Activated CD4-positive, alpha-beta T cell treated with anti-CD3 and anti-CD28 coated beads, Interleukin-2, amount 50 U/mL, for 16 hours (primary cell): Measurements from ENCODE around the gene NFATC3.
"Not testable (repeated sequence)": the region's sequence is repeated elsewhere in the genome, so short reads cannot be mapped to it uniquely, and the experiment has no call there.

Experiments
- DNase-seq: peaks from one replicate; pipeline ENCODE4 v3.0.0-alpha.2; 2020

Gene NFATC3

DNA sequence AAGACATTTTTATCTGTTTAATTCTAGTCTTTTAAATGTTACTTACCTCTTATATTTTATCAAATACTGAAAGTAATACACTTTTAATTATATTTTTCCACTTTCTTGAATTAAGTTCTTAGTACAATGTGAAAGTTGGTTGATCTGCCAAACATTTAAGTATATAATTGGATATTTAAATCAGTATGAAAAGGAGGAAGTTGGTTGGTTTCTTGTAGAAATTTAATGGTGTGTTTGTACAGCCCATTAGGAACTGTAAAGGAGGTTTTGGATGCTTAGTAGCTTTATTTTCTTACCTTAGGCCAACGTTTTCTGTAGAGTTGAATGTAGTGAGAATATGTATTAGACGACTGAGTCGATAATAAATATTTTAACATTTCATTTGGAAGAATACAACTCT lies 5.4 kb downstream of the NFATC3 start:
- no peak for DNase-seq

DNA sequence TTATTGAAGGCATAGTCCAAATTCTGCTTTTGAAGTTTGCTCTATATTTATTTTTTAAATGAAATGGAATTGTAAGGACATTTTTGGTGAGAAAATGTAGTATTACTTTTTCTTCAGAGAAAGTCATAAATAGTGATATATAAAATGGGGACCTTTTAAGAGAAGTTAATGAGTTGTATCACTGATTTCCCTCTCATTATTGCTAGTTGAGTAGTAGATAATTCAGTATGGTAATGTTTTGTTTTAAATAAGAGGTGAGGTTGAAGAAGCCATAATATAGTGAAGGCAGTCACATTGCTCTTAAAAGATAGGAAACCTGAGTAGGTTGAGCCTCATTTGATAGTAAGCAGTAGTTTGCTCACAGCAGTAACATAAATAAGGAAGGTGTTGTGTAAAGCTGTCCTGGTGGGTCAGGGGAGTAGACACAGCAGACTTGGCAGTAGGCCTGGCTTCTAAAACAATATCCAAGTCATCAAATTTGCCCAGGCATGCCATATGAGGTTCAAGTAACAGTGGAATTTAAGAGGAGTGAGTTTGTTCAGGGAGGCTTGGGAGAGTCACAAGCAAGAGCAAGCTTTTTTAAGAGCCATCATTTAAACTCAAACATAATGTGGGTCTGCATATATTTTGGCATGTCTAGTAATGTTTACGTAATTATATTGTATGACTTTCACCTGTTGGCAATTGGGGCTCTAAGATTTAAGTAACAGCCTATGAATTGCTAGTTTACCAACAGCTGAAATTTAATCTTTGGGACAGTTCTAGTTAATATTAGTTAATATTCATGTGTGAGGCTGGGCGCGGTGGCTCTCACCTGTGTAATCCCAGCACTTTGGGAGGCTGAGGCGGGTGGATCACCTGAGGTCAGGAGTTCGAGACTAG lies 6.5 kb downstream of the NFATC3 start:
- DNase-seq: no peak

DNA sequence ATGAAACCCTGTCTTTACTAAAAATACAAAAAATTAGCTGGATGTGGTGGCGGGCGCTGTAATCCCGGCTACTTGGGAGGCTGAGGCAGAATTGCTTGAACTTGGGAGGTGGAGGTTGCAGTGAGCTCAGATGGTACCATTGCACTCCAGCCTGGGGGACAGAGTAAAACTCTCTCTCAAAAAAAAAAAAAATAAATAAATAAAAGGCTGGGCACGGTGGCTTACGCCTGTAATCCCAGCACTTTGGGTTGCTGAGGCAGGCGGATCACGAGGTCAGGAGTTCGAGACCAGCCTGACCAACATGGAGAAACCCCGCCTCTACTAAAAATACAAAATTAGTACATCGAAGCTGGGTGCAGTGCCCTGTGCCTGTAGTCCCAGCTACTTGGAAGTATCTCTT lies 7.1 kb downstream of the NFATC3 start:
- not testable (repeated sequence) for DNase-seq

DNA sequence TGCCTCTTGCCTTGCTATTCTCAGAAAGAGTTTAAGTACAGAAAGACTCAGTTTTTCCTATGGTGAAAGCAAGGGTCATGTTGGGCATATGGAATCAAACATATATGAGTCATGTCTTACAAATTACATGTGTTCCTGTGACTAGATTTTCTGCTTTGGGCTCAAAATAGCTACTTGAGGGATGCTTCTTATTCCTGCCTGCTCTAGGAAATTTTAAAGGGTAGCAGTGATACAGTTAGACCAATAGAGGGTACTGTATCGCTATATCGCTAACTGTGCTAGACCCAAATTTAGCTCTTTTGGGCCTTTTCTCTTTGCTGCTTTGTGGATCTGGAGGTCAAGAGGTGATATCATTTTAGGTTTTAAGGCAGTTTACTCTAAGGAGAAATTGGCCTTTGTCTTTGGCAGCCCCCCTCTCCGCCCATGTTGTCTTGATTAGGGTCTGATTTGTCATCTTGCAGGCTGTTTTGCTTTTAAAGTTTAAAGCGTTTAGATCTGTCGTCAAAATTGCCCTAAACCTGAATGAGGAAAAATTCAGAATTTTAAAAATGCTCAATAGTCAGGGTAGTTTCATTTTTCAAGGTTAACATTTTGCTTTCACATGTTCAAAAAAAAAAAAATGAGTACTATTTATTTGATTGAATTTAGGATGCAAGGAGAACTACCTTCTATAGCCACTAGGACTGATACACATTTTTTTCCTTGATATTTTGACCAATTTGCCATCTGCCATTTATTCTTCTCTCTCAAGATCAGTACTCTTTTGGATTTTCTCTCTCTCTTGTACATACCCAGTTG lies 8.8 kb downstream of the NFATC3 start:
- DNase-seq: peak; percentile 51

DNA sequence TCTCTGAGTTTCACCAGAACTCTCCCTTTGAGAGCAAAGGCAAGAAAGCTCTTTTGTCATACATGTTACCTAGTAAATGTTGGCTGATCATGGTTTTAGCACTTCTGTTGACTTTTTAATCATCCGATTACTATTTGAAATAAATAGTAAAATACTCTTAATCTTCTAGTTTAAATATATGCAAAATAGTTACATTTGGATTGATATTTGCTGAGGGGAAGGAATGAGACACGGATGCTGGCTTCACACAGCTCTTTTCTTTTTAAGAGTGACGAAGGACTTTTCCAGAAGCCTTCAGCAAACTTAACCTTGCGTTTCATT lies 9.4 kb downstream of the NFATC3 start:
- no peak for DNase-seq

DNA sequence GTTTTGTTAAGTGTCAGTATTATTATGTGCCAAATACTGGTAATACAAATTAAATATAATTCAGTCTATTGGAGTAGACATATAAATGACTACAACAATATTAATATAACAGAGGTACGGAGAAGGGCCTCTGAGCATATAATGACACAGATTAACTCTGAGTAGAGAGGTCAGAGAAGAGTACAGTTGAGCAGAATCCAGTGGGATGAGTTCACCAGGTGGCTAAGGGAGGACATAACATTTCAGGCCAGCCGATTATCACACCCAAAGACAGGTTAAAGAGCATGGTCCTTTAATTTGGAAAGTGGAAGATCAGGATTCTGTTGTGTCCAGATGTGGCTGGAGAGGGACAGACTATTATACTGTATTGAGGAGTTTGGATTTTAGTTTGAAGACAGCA lies 11.3 kb downstream of the NFATC3 start:
- no peak for DNase-seq

DNA sequence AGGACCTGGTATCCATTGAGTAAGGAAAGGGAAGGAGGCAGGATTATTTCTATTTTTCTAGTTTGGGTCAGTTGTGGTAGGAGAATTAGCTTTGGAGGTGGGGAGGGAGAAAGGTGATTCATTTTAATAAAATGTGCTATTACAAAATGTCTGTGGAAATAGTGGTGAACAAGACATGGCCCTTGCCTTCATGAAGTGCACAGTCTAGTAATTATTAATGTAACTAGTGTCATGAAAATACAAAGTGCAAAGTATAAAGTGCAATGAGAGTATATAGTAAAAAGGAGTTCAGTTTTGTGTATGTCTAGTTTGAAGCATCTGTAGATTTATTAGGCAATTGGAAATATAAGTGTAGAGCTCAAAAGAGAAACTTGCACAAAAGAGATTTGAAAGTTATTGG lies 11.9 kb downstream of the NFATC3 start:
- DNase-seq: no peak

DNA sequence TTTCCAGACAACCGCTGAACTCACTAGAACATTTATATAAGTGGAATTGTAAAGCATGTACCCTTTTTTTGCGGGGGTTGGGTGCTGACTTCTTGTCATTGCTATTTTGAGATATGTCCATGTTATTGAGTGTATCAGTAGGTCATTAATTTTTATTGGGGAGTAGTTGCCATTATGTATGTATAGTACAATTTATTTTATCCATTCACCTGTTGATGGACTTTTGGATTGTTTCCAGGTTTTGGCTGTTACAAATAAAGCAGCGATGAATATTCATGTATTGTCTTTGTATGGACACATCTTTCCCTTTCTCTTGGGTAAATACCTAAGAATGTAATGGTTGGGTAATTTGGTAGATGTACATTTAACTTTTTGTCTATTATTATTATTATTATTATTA lies 12.7 kb downstream of the NFATC3 start:
- no peak for DNase-seq

DNA sequence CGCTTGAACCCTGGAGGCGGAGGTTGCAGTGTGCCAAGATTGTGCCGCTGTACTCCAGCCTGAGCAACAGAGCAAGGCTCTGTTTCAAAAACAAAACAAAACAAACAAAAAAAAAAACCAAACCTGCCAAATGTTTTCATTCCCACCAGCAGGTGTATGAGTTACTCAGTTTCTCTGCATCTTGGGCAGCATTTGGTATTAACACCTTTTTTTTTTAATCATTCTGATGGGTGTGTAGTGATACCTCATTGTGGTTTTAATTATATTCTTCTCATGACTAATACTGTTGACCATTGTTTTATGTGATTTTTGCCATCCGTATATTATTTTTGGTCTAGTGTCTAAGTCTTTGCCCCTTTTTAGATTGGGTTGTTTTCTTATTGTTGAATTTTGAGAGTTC lies 15.3 kb downstream of the NFATC3 start:
- no peak for DNase-seq

DNA sequence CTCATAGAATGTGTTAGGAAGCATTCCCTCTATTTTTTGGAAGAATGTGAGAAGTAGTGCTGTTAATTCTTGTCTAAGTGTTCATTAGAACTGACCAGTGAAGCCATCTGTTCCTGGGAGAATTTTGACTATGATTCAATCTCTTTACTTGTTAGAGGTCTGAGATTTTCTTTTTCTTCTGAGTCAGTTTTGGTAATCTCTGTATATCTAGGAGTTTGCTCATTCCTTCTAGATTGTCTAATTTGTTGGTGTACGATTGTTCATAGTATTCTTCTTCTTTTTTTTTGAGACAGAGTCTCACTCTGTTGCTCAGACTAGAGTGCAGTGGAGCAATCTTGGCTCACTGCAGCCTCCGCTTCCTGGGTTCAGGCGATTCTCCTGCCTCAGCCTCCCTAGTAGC lies 20.4 kb downstream of the NFATC3 start:
- no peak for DNase-seq

DNA sequence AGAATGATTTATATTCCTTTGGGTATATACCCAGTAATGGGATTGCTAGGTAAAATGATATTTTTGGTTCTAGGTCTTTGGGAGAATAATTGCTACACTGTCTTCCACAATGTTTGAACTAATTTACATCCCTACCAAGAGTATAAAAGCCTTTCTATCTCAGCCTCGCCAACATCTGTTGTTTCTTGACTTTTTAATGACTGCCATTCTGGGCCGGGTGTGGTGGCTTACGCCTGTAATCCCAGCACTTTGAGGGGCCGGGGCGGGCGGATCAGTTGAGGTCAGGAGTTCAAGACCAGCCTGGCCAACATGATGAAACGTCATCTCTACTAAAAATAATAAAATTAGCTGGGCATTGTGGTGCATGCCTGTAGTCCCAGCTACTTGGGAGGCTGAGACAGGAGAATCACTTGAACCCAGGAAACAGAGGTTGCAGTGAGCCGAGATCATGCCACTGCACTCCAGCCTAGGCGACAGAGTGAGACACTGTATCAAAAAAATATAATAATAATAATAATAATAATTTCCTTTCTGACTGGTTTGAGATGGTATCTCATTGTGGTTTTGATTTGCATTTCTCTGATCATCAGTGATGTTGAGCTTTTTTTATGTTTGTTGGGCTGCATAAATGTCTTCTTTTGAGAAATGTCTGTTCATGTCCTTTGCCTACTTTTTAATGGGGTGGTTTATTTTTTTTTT lies 22.2 kb downstream of the NFATC3 start:
- not testable (repeated sequence) for DNase-seq

DNA sequence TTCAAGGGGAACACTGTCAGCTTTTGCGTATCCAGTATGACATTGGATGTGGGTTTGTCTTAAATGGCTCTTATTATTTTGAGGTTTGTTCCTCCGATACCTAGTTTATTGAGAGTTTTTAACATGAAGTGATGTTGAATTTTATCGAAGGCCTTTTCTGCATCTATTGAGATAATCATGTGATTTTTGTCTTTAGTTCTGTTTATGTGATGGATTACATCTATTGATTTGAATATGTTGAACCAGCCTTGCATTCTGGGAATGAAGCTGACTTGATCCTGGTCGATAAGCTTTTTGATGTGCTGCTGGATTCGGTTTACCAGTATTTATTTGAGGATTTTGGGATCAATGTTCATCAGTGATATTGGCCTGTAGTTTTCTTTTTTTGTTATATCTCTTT lies 24.0 kb downstream of the NFATC3 start:
- DNase-seq: not testable (repeated sequence)

DNA sequence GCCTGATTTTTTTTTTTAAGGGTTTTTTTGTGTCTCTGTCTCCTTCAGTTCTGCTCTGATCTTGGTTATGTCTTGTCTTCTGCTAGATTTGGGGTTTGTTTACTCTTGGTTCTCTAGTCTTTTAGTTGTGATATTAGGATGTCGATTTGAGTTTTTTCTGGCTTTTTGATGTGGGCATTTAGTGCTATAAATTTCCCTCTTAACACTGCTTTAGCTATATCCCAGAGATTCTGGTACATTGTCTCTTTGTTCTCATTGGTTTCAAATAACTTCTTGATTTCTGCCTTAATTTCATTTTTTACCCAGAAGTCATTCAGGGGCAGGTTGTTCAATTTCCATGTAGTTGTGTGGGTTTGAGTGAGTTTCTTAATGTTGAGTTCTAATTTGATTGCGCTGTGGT lies 25.4 kb downstream of the NFATC3 start:
- not testable (repeated sequence) for DNase-seq

DNA sequence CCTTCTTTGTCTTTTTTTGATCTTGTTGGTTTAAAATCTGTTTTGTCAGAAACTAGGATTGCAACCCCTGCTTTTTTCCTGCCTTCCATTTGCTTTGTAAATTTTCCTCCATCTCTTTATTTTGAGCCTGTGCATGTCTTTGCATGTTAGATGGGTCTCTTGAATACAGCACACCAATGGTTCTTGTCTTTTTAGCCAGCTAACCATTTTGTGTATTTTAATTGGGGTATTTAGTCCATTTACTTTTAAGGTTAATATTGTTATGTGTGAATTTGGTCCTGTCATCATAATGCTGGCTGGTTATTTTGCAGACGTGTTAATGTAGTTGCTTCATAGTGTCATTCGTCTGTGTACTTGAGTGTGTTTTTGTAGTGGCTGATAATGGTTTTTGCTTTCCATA lies 26.2 kb downstream of the NFATC3 start:
- no peak for DNase-seq

DNA sequence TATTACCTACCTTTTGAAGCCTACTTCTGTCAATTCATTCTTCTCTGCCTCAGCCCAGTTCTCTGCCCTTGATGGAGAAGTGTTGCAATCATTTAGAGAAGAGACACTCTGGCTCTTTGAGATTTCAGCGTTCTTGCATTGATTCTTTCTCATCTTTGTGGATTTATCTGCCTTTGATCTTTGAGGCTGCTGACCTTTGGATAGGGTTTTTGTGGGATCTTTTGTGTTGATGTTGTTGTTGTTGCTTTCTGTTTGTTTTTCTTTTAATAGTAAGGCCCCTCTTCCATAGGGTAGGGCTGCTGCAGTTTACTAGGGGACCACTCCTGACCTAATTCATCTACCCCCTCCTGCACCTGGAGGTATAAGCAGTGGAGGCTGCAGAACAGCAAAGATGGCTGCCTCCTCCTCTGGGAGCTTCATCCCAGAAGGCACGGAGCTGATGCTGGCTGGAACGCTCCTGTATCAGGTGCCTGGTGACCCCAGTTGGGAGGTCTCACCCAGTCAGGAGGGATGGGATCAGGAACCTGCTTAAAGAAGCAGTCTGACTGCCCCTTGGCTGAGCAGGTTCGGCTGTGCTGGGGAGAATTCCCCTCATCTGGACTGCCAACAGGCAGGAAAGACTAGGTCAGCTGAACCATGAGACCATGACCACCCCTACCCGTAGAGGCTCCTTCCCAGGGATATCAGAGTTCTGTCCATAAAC lies 28.0 kb downstream of the NFATC3 start:
- no peak for DNase-seq

DNA sequence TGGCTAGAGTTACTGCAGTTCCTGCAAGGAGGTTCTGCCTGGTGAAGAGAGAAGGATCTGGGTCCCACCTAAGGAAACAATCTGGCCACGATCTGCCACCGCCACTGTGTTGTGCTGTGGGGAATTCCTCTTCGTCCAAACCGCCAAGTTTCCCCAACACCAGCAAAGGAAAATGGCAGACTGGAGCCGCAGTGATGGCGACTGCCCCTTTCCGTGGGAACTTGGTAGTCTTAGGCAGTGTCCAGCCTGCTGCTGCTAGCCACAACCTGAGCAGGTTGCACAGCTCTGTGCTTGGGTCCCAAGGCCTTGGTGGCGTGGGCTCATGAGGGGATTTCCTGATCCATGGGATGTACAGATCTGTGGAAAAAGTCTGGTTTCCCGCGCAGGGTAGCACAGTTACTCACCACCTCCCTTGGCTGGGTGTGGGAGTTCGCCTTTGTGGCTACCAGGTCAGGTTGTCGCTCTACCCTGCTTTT lies 28.6 kb downstream of the NFATC3 start:
- DNase-seq: no peak

DNA sequence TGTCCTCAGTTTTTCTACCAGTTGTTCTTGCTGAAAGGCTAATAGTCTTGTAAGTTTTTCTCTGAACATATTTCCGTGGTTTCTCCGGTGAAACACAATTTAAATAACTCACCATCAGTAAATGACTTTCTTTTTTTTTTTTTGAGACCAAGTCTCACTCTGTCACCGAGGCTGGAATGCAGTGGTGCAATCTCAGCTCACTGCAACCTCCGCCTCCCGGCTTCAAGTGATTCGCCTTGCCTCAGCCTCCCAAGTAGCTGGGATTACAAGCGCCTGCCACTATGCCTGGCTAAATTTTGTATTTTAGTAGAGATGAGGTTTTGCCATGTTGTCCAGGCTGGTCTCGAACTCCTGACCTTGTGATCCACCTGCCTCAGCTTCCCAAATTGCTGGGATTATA lies 29.8 kb downstream of the NFATC3 start:
- DNase-seq: not testable (repeated sequence)

DNA sequence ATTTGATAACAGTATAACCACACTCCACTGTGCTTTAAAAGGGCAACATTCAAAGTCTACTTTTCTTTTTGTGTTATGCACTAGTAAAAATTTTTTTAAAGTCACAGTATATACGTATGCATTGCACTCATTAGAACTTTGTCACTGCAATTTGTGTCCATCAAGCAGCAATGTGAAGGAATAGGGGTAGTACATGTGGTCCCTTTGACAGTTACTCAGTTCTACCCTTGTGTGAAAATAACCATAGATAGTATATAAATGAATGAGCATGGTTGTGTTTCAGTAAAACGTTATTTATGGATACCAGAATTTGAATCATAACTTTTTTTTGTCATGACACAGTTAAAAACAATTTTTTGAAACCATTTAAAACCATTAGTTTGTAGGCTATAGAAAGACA lies 30.7 kb downstream of the NFATC3 start:
- no peak for DNase-seq

DNA sequence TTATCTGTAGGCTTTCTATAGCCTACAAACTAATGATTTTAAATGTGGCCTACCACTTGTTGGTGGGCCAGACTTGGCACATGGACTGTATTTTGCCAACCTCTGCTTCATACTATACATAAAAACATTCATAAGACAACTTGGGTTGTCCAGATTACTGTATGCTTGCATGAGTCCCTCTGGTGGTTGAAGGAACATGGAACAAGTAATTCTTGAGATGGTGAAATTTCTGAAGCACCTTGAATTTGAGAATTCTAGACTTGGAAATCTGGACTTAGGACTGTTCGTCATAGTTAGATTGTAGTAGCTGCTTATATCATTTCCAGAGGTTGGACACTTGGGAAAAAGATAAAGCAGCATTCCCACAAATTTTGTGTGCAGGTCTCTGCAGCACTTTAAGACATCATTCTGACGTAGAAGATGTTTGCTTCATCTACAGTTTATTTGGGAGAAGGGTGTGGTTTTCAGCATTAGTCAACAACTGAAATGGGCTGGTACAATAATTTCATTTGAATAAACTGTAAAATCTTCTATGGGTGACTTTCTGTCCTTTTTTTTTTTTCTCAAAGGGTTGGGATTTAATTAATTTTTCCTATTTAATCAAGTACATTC lies 31.2 kb downstream of the NFATC3 start:
- peak; percentile 32 for DNase-seq

DNA sequence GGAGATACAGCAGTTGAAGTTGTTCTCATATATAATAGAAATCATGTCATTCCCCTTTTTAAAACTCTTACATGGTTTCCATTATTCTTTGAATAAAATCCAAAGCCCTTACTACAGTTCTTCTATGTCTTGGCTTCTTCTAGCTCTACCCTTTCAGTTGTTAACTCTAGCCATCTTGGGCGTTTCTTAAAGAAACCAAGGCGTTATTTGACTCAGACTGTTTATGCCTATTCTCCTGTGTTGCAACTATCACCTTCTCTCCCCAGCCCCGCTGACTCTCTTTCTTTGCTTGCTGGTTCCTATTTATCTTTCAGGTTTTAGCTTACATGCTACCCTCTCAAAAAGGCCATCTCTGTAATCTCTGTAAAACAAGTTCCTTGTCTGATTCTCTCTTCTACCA lies 32.7 kb downstream of the NFATC3 start:
- peak; percentile 32 for DNase-seq

DNA sequence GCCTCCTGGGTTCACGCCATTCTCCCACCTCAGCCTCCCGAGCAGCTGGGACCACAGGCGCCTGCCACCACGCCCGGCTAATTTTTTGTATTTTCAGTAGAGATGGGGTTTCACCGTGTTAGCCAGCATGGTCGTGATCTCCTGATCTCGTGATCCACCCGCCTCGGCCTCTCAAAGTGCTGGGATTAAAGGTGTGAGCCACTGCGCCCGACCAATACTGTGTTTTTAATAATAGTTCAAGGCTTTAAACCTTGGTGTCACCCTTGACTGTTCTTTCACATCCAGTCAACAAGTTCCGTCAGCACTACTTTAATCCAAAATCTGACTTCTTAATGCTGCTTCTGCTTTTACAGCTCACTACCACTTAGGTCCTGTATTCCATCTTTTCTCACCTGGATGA lies 33.8 kb downstream of the NFATC3 start:
- not testable (repeated sequence) for DNase-seq

DNA sequence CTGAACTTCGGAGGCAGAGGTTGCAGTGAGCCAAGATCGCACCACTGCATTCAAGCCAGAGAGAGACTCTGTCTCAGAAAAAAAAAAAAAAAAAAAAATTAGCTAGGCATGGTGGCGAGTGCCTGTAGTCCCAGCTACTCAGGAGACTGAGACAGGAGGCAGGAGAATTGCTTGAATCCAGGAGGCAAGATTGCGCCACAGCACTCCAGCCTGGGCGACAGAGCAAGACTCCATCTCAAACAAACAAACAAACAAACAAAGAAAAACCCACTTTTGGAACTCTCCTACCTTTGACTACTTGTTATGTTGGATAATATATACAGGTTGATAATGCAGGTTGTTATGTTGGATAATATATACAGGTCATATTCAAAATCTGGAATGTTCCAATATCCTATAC lies 35.3 kb downstream of the NFATC3 start:
- DNase-seq: not testable (repeated sequence)

DNA sequence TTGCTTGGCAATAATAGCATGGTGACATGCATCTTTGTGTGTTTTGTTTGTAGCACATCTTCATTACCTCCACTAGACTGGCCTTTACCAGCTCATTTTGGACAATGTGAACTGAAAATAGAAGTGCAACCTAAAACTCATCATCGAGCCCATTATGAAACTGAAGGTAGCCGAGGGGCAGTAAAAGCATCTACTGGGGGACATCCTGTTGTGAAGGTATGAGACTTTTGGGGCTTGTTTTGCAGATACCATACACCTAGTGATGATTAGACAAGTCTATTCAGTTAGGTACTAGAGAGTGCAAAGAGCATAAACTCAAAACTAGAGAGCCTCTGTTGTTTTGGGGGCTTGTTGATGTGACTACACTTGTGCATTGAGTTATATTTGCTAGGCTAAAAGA lies 41.2 kb downstream of the NFATC3 start:
- no peak for DNase-seq
